Stimulated activated naive CD8-positive, alpha-beta T cell treated with anti-CD3 and anti-CD28 coated beads, Interleukin-15, Interleukin-2, amounts not matched to agents 100 ng/mL and 50 ng/mL, for 24 hours (primary cell): ENCODE data around the gene GATC.
A peak's percentile ranks its signal among the peaks of the same experiment; 100 is the strongest.
"Not testable (repeated sequence)": the region's sequence is repeated elsewhere in the genome, so short reads cannot be mapped to it uniquely, and the experiment has no call there.

ENCODE experiments used
- H3K27ac Mint-ChIP-seq: one replicate; pipeline ENCODE4 v1.8.0; 2021; ENCODE audit warnings: mild to moderate bottlenecking, mixed read lengths
- H3K27me3 Mint-ChIP-seq: one replicate; pipeline ENCODE4 v1.8.0; 2021; ENCODE audit warnings: mixed read lengths
- H3K36me3 Mint-ChIP-seq: one replicate; pipeline ENCODE4 v1.8.0; 2021; ENCODE audit warnings: low read depth, mixed read lengths
- H3K4me1 Mint-ChIP-seq: one replicate; pipeline ENCODE4 v1.8.0; 2021; ENCODE audit warnings: low read depth, mixed read lengths
- H3K4me3 Mint-ChIP-seq: one replicate; pipeline ENCODE4 v1.8.0; 2021; ENCODE audit warnings: mild to moderate bottlenecking, mixed read lengths
- H3K9me3 Mint-ChIP-seq: one replicate; pipeline ENCODE4 v1.8.0; 2021; ENCODE audit warnings: mixed read lengths

The GATC gene

GRCh38 chr12:120422892-120423456 lies 23.3 kb upstream of the GATC start:
- Mint-ChIP-seq H3K9me3 (no peaks in the 10 kb centered on the region), H3K27ac (no peak overlapping the region), H3K27me3 (no peaks in the 10 kb centered on the region), H3K4me1 (no peaks in the 10 kb centered on the region), H3K4me3 (no peak overlapping the region), H3K36me3 (no peaks in the 10 kb centered on the region)

- no peaks in the 10 kb centered on the region for H3K9me3 Mint-ChIP-seq
These were observed 20.4 kb upstream of the GATC start for GRCh38 chr12:120425797-120426196.

GRCh38 chr12:120428597-120429229 lies 17.5 kb upstream of the GATC start:
- no peaks in the 10 kb centered on the region for H3K9me3 Mint-ChIP-seq
- no peaks in the 10 kb centered on the region for H3K36me3 Mint-ChIP-seq
- H3K27ac Mint-ChIP-seq: no peak overlapping the region
- peaks cover 20% of the 10 kb centered on the region for H3K4me1 Mint-ChIP-seq
- H3K27me3 Mint-ChIP-seq: peaks cover 9% of the 10 kb centered on the region
- no peak overlapping the region for H3K4me3 Mint-ChIP-seq

More at GRCh38 chr12:120425797-120426196, 20.4 kb upstream of the GATC start:
- Mint-ChIP-seq H3K4me3 (no peak overlapping the region), H3K27ac (no peak overlapping the region), H3K27me3 (peaks cover 9% of the 10 kb centered on the region), H3K36me3 (no peaks in the 10 kb centered on the region), H3K4me1 (peaks cover 5% of the 10 kb centered on the region)

GRCh38 chr12:120429368-120429767 lies 16.9 kb upstream of the GATC start:
- Mint-ChIP-seq H3K36me3 (no peaks in the 10 kb centered on the region), H3K27ac (no peak overlapping the region), H3K4me1 (peaks cover 20% of the 10 kb centered on the region), H3K4me3 (no peak overlapping the region), H3K9me3 (no peaks in the 10 kb centered on the region), H3K27me3 (peaks cover 9% of the 10 kb centered on the region)

GRCh38 chr12:120432772-120433525 lies 13.3 kb upstream of the GATC start:
- H3K9me3 Mint-ChIP-seq: no peaks in the 10 kb centered on the region
- H3K4me1 Mint-ChIP-seq: peaks cover 27% of the 10 kb centered on the region
- H3K4me3 Mint-ChIP-seq: no peak overlapping the region
- H3K27me3 Mint-ChIP-seq: peaks cover 9% of the 10 kb centered on the region
- H3K27ac Mint-ChIP-seq: no peak overlapping the region
- no peaks in the 10 kb centered on the region for H3K36me3 Mint-ChIP-seq

- Mint-ChIP-seq H3K9me3 (no peaks in the 10 kb centered on the region), H3K27ac (peak within 1 kb of the TSS; percentile 96), H3K36me3 (peaks cover 32% of the 10 kb centered on the region), H3K4me3 (peak within 1 kb of the TSS; percentile 95), H3K27me3 (no peaks in the 10 kb centered on the region), H3K4me1 (peaks cover 36% of the 10 kb centered on the region)
These were observed 8.3 kb upstream of the GATC start, which contains the start of gene COX6A1 for GRCh38 chr12:120437735-120438494. Gene COX6A1 (plus strand): TSS chr12:120438113. CDS start chr12:120438127, 14 bp downstream.

- peaks cover 32% of the 10 kb centered on the region for H3K4me1 Mint-ChIP-seq
- no peaks in the 10 kb centered on the region for H3K9me3 Mint-ChIP-seq
- H3K4me3 Mint-ChIP-seq: peak overlapping the region; percentile 95
- peak overlapping the region; percentile 96 for H3K27ac Mint-ChIP-seq
- no peaks in the 10 kb centered on the region for H3K27me3 Mint-ChIP-seq
- peaks cover 38% of the 10 kb centered on the region for H3K36me3 Mint-ChIP-seq
These were observed 7.6 kb upstream of the GATC start for GRCh38 chr12:120438495-120439198.

- H3K4me1 Mint-ChIP-seq: peaks cover 43% of the 10 kb centered on the region
- H3K27ac Mint-ChIP-seq: peak overlapping the region; percentile 7
- H3K4me3 Mint-ChIP-seq: peak overlapping the region; percentile 62
- no peaks in the 10 kb centered on the region for H3K27me3 Mint-ChIP-seq
- peaks cover 49% of the 10 kb centered on the region for H3K36me3 Mint-ChIP-seq
- H3K9me3 Mint-ChIP-seq: no peaks in the 10 kb centered on the region
These were observed 6.5 kb upstream of the GATC start for GRCh38 chr12:120439646-120440247.

- peak overlapping the region; percentile 99 for H3K4me3 Mint-ChIP-seq
- peaks cover 59% of the 10 kb centered on the region for H3K4me1 Mint-ChIP-seq
- peaks cover 78% of the 10 kb centered on the region for H3K36me3 Mint-ChIP-seq
- peak overlapping the region; percentile 97 for H3K27ac Mint-ChIP-seq
- peaks cover 4% of the 10 kb centered on the region for H3K27me3 Mint-ChIP-seq
- H3K9me3 Mint-ChIP-seq: no peaks in the 10 kb centered on the region
These were observed 1.6 kb upstream of the GATC start for GRCh38 chr12:120444676-120445075.

GRCh38 chr12:120446844-120447178 lies 567 bp downstream of the GATC start:
- H3K27me3 Mint-ChIP-seq, H3K9me3 Mint-ChIP-seq: not testable (repeated sequence)
- H3K27ac Mint-ChIP-seq: peak overlapping the region; percentile 97
- H3K4me3 Mint-ChIP-seq: peak overlapping the region; percentile 99
- peaks cover 66% of the 10 kb centered on the region for H3K36me3 Mint-ChIP-seq
- H3K4me1 Mint-ChIP-seq: peaks cover 48% of the 10 kb centered on the region

GRCh38 chr12:120447992-120448391 lies 1.7 kb downstream of the GATC start:
- Mint-ChIP-seq H3K4me3 (peak overlapping the region; percentile 99), H3K4me1 (peaks cover 45% of the 10 kb centered on the region), H3K9me3 (no peaks in the 10 kb centered on the region), H3K27me3 (peaks cover 4% of the 10 kb centered on the region), H3K36me3 (peaks cover 58% of the 10 kb centered on the region), H3K27ac (no peak overlapping the region)

- H3K27ac Mint-ChIP-seq, H3K9me3 Mint-ChIP-seq, H3K27me3 Mint-ChIP-seq, H3K4me3 Mint-ChIP-seq: not testable (repeated sequence)
- Mint-ChIP-seq H3K4me1 (peaks cover 23% of the 10 kb centered on the region), H3K36me3 (peaks cover 45% of the 10 kb centered on the region)
These were observed 6.3 kb downstream of the GATC start for GRCh38 chr12:120452524-120452923.

GRCh38 chr12:120453060-120453750 lies 7.0 kb downstream of the GATC start:
- Mint-ChIP-seq H3K4me3 (no peak overlapping the region), H3K27me3 (no peaks in the 10 kb centered on the region), H3K27ac (no peak overlapping the region), H3K9me3 (no peaks in the 10 kb centered on the region), H3K36me3 (peaks cover 39% of the 10 kb centered on the region), H3K4me1 (peaks cover 17% of the 10 kb centered on the region)

- no peak overlapping the region for H3K27ac Mint-ChIP-seq
- H3K4me3 Mint-ChIP-seq: no peak overlapping the region
- H3K9me3 Mint-ChIP-seq: no peaks in the 10 kb centered on the region
These were observed 7.7 kb downstream of the GATC start for GRCh38 chr12:120453977-120454376.

More at GRCh38 chr12:120453977-120454376, 7.7 kb downstream of the GATC start:
- H3K27me3 Mint-ChIP-seq: no peaks in the 10 kb centered on the region
- H3K36me3 Mint-ChIP-seq: peaks cover 42% of the 10 kb centered on the region
- peaks cover 14% of the 10 kb centered on the region for H3K4me1 Mint-ChIP-seq
